ENCODE data around the gene SLC35E4.
A peak's percentile ranks its signal among the peaks of the same experiment; 100 is the strongest.
"Not testable (repeated sequence)": the region's sequence is repeated elsewhere in the genome, so short reads cannot be mapped to it uniquely, and the experiment has no call there.

SLC35E4 gene

GRCh38 chr22:30649430-30650007, 13.9 kb downstream of the SLC35E4 start:
- peak in 3 of 58 donors; percentile 8 to 29 (median 9) for DNase-seq

- DNase-seq, result peak in 53 of 58 donors; percentile 18 to 85 (median 64)
These were observed 15.0 kb downstream of the SLC35E4 start for GRCh38 chr22:30650508-30651116.

- no peak for DNase-seq
These were observed 17.3 kb downstream of the SLC35E4 start for GRCh38 chr22:30652852-30653251.

- DNase-seq, result no peak
These were observed 18.8 kb downstream of the SLC35E4 start for GRCh38 chr22:30654361-30654760.

- no peak for DNase-seq
These were observed 20.0 kb downstream of the SLC35E4 start for GRCh38 chr22:30655532-30655931.

- peak in 1 of 58 donors; percentile 14 for DNase-seq
These were observed 26.5 kb downstream of the SLC35E4 start for GRCh38 chr22:30662040-30662439.

- no peak for DNase-seq
These were observed 29.2 kb downstream of the SLC35E4 start for GRCh38 chr22:30664798-30665197.

GRCh38 chr22:30665266-30665665, 29.7 kb downstream of the SLC35E4 start:
- no peak for DNase-seq

GRCh38 chr22:30665786-30666185, 30.2 kb downstream of the SLC35E4 start:
- no peak for DNase-seq

GRCh38 chr22:30667107-30667493, 31.5 kb downstream of the SLC35E4 start:
- peak in 1 of 58 donors; percentile 26 for DNase-seq

- peak; percentile 58 to 95 (median 87) for DNase-seq
These were observed 32.2 kb downstream of the SLC35E4 start, which contains the start of gene DUSP18 for GRCh38 chr22:30667494-30668385. Gene DUSP18, minus strand, starts transcription at chr22:30667875. Its CDS starts 3,872 bp downstream, at chr22:30664003.

- peak in 2 of 58 donors; percentile 47 to 52 for DNase-seq
These were observed 32.8 kb downstream of the SLC35E4 start for GRCh38 chr22:30668386-30668710.

GRCh38 chr22:30671071-30671470, 35.5 kb downstream of the SLC35E4 start:
- no peak for DNase-seq

- DNase-seq, result no peak
These were observed 37.6 kb downstream of the SLC35E4 start for GRCh38 chr22:30673136-30673535.

- DNase-seq, result no peak
These were observed 38.9 kb downstream of the SLC35E4 start for GRCh38 chr22:30674482-30674881.

GRCh38 chr22:30675436-30675835, 39.9 kb downstream of the SLC35E4 start:
- DNase-seq, result no peak

GRCh38 chr22:30676565-30676964, 41.0 kb downstream of the SLC35E4 start:
- not testable (repeated sequence) for DNase-seq

- DNase-seq, result not testable (repeated sequence)
These were observed 44.5 kb downstream of the SLC35E4 start for GRCh38 chr22:30679895-30680690.

GRCh38 chr22:30680991-30681770, 45.6 kb downstream of the SLC35E4 start:
- DNase-seq, result peak in 25 of 58 donors; percentile 9 to 61 (median 21)

- no peak for DNase-seq
These were observed 46.2 kb downstream of the SLC35E4 start for GRCh38 chr22:30681831-30682230.
